Measurements from ENCODE around the gene ANKRD13D.
"Not testable (repeated sequence)": the region's sequence is repeated elsewhere in the genome, so short reads cannot be mapped to it uniquely, and the experiment has no call there.

Gene ANKRD13D

DNA sequence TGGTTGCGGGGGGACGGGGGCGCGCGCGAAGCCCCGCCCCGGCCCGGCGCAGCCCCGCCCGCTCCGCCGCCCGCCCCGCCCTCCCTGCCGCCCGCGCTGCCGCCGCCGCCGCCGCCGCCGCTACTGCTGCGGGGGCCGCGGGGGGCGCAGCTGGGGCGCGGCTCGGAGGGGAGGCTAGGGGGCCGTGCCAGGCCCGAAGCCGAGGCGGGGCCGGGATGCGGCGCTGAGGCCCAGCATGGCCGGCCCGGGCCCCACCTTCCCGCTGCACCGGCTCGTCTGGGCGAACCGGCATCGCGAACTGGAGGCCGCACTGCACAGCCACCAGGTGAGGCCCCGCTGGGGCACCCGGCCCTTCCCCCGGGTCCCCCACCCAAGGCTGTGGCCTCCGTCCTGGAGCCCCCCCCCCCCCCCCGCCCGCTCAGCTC lies at the start of gene ANKRD13D:
TSS of gene ANKRD13D (plus strand) at position 78 of the 425 bp plus-strand sequence. CDS start at position 236, 158 bp downstream.
- no peak for FAIRE-seq

DNA sequence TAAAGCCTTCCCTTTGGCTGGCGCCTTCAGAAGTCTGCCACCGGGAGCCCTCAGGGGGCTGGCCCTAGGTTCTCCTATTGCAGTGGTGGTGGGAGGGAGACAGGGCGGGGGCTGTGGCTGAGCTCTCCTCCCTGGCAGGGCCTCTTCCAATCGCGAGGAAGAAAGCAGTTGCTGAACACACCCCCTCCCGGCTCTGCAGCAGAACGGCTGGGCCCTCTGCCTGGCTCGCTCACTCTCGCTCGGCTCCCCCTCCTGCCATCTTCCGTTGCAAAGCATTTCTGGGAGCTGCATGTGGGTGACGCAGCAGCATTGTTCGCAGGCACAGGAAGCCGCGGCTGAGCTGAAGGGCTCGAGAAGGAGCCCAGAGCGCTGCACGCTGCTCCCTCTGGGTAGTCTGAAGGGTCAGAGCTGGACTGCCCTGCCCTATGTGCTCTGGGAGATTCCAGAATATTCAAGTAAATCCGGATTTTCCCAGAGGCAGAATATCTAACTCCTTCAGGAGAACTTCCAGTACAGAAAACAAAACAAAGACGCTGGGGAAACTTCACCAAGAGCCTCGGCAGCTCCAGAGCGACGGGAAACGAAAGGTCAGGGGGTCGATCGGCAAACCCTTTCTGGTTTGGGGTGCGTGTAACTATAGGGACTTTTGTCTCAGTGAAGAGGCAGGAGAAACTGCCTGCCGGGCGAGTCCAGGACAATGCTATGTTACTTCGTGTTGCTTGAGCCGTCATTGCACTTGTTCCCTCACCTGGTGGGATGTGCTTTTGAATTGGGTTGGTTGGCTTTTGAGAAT lies 49.1 kb upstream of the ANKRD13D start:
- peak; percentile 72 for FAIRE-seq

DNA sequence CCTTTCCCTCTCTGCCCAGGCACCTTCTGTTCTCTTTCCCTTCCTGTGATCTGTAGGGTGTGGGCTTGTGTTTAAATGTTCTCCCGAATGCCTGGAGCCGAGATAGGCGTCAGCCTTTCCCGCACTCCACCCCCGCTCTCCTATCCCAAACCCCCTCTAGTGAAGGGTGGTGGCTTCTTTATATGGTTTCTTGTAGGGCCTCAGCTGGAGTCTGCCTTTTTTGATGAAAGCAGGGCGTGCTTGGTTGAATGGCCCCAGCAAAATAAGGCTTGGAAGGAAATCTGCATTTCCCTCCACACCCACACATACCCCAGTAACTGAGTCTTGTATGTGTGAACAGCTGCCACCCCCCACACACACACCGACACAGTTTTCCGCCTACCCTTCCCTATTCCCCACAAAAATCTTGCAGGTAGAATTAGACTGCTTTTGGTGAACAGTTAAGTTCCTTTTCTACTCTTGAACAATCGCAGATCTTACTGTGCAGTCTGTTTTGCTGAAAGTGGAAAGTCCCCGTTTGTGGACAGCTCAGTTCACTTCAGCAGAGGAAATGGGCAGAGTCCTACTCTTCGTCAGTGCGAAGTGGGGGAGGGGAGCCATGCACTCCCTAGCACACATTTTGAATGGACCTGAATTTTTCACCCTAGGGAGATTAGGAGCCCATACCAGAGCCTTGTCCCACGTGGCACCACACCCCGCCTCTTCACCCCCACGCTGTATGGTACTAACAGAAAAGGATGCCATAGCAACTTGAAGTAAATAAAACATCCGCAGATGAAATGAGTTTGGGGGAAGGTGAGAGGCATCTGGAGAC lies 48.3 kb upstream of the ANKRD13D start:
- FAIRE-seq = no peak

DNA sequence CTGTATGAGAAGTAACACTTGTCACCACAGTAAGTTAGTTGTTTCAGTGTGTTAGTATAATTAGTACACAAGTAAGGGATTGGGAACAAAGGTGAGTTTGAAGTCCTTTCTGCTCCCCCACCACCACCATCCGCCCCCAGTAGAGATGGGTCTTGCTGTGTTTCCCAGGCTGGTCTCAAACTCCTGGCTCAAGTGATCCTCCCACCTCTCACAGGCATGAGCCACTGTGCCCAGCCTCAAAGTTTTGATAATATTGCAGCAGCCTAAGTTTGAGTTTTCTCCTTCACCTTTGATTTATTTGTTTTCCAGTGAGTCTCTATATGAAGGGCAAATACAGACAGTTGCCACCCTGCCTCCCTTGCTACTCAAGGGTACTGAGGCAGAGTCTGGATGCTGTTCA lies 46.6 kb upstream of the ANKRD13D start:
- FAIRE-seq = no peak

DNA sequence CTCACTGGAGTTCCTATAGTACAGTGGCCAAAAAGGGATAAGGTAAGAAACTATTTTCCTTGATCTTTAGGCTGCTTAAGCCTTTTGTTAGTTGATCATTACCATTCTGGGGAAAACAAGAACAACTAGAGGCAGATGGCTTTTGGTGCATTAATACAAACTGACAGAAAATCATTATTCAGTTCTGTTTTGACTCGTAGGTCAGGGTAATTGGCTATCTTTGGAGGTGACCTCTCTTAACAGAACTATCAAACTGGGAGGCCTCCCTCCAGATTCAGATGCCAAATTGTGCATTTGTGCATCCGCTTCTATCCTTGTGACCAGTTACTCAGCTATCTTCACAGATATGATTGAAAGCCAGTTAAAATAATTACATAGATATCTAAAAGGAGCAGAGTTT lies 46.1 kb upstream of the ANKRD13D start:
- FAIRE-seq = no peak

DNA sequence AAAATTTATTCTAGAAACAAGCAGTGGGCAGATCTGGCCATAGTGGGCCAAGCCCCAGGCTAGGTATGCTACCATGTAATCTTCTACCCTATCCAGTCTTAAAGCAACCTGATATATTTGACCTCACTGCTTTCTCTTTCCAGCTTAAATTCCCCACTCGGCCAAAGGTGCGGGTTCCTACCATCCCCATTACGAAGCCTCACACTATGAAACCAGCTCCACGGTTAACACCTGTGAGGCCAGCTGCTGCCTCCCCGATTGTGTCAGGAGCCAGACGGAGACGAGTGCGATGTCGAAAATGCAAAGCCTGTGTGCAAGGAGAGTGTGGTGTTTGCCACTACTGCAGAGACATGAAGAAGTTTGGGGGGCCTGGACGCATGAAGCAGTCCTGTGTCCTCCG lies 44.1 kb upstream of the ANKRD13D start:
- no peak for FAIRE-seq

DNA sequence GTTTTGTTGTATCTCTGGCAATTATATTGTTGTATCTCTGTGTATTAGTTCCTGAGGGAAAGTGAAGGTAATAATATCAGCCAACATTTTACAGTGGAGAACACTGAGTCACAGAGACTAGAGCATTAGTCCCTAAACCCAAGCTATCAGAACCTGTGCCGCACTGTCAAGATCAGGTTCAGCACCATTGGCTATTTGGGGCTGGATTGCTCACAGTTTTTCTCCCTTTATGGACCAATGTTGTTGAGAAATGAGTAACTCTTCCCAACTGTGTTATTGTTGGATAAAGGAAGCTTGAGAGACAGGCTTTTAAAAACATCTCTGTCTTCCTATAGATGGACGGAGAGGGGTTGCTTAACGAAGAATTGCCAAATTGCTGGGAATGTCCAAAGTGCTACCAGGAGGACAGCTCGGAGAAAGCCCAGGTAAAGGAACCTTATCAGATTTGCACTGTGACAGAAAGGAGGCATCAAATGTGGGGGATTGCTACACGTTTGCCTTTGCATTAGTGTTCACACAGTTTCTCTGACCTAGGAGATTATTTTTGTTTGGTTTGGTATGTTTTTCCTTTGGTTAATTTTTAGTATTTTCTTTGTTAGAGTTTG lies 41.1 kb upstream of the ANKRD13D start:
- no peak for FAIRE-seq

DNA sequence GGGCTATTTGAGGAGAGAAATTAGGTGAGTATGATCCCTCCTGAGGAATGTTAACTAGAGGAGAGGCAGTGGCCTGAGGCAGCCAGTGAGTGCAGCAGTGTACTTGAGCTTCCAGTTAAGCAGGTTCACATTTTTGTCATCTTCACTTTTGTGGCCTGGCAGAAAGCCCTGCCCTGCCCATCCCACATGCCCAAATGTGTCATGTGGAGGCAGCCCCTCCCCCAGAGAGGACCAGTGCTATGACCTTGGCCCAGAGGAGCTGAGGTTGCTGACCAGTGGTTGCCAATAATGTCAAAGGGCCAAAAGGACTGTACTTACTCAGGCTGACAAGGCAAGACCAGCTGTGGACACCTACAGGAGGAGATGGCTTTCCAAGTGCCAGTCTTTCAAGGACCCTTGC lies 40.5 kb upstream of the ANKRD13D start:
- no peak for FAIRE-seq

DNA sequence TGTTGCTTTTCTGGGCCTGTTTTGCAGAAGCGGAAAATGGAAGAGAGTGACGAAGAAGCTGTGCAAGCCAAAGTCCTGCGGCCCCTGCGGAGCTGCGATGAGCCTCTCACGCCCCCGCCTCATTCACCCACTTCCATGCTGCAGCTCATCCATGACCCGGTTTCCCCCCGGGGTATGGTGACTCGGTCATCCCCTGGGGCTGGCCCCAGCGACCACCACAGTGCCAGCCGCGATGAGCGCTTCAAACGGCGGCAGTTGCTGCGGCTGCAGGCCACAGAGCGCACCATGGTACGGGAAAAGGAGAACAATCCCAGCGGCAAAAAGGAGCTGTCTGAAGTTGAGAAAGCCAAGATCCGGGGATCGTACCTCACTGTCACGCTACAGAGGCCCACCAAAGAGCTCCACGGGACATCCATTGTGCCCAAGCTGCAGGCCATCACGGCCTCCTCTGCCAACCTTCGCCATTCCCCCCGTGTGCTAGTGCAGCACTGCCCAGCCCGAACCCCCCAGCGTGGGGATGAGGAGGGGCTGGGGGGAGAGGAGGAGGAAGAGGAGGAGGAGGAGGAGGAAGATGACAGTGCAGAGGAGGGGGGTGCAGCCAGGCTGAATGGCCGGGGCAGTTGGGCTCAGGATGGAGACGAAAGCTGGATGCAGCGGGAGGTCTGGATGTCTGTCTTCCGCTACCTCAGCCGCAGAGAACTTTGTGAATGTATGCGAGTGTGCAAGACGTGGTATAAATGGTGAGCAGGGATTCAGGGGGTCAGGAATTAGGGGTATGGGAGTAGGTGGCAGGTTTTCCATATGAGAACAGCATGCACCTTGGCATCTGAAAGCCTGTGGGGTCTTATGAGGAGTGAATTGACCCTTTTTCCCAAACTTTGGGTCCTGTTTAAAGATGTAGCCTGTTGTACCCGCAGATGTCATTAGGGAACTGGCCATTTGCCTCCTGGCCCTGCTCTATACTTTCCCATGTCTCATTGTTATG lies 38.8 kb upstream of the ANKRD13D start:
- FAIRE-seq = no peak

DNA sequence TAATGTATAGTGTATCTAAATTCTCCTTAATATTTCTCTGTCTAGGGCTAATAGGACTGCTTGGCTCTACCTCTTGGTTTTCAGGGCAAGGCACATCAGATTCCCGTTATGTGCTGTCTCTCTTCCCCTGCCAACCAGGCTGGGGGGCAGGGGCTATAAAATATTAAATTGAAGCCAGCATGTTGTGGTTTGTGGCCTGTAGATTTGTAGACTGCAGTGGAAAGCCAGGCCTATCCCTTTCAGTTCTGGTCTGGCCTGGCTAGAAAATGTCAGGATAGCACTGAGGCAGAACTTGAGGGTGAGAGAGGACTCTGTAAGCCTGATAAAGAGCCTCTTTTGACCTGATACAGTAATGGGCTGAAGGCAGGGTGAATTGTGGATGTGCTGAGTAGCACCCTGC lies 37.3 kb upstream of the ANKRD13D start:
- no peak for FAIRE-seq

DNA sequence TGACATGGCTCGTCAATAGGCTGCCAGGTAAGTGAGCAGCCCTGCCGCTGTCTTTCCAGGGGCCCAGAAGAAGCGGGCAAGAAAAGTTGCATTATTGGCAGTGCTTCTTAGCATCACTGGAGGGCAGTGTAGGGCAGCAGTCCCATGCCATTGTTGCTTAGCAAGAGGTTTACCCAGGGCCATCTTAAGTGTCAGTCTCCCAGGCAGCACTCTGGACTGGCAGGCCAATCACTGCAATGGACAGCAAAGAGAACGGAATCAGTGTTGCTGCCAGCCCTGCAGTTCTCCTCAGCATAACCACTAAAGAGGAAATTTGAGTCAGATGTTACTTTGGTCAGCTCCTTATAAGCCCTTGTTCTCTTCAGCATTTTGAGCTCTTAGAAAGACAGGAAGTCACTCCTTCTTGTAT lies 36.3 kb upstream of the ANKRD13D start:
- FAIRE-seq = no peak

DNA sequence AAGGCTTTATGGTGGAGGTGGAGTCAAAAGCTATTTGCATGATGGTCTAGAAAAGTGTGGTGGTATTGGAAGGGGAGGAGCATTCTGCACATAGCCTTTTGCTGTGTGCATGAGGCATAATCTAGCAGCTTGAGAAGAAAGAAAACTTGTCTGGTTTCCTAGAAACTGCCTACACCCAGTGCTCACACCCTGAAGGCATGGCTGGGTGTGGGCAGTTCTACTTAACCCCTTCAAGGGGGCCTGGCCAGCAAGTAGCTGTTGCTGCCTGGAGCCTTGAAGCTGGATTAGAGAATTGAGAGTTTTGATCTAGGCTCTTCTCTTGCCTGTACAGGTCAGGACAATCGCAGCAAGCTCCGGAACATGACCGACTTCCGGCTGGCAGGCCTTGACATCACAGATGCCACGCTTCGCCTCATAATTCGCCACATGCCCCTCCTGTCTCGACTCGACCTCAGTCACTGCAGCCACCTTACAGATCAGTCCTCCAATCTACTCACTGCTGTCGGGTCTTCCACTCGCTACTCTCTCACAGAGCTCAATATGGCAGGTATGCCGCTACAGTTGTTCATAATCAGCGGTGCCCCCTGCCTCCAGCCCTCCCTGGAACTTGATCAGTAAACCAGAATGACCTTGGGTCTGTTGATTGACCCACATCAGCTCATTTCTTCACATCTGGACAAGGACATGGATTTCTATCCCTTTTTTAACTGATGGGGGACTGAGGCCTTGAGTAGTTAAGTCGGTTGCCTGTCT lies 35.1 kb upstream of the ANKRD13D start:
- FAIRE-seq = no peak

DNA sequence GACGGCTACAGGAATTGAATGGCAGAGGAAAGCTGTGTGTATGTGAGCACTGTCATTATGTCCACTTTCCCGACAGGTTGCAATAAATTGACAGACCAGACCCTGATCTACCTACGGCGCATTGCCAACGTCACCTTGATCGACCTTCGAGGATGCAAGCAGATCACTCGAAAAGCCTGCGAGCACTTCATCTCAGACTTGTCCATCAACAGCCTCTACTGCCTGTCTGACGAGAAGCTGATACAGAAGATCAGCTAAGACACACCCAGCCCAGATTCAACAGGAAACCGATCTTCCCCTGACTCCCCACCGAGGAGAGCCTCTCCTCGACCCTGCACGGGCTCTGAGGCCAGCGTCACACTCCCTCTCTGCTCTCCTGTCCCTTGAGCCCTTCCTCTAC lies 34.3 kb upstream of the ANKRD13D start:
- no peak for FAIRE-seq

DNA sequence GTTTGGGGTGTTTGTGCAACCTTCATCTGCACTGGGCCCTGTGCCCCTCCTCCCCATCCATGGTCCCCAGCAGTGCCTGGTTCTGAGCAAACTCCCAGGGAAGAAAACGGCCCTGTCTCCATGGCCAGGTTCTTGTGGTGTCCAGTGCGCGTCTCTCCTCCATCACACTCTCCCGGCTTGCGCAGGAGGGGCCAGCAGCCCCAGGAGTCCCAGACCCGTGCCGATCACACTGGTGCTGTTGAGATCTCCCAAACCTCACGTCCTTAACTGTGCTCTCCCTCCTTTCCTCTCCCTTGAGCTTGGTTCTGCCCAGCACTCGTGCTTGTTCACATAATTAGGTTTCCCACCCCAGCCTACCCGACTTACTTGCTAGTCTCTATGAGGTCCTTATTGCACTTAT lies 33.8 kb upstream of the ANKRD13D start:
- no peak for FAIRE-seq

DNA sequence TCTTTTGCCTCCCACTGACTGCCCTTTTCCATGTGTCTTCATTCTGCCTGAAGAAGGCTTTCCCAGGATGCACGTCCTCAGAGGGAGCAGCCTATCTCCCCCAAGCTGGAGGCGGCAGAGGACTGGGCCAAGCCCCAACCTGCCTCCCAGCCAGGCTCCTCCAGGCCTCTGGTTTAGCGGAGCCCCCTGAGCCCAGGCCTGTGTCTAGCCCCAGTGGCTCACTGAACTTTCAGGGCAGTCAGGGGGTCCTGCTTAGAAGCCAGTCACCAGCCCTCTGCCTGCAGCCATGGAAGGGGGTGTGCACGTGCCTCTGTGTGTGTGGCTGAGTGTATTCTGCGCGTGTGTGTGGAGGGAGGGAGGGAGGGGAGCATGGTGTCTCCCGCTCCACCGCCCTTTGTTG lies 33.2 kb upstream of the ANKRD13D start:
- FAIRE-seq = no peak

DNA sequence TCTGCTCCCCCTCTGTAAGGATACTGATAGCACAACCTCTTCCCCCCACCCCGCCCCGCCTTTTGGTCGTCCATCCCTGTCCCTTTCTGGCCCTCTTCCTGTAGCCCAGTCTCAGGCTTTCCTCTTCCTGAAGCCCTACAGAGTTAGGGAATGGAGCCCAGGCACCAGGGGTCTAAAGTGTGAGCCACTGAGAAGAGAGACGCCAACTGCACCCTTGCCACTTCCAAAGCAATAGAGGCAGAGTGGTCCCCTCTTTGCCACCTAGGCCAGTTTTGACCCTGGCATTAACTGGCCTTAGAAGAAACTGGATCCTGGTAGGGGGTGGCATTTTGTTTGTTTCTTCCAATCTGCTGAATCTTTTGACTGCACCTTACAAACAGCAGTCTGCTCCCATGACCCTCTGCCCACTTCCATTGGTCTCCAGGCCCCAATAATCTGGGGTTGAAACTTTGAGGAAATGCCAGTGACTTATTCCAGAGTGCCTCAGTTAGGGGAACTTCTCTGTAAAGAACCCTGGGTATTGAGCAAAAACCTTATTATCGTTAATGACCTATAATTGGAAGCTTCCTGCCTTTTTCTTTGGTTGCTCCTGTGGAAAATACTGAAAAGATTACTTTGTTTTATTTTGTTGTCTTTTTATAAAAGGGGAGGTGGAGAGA lies 32.5 kb upstream of the ANKRD13D start:
- no peak for FAIRE-seq

DNA sequence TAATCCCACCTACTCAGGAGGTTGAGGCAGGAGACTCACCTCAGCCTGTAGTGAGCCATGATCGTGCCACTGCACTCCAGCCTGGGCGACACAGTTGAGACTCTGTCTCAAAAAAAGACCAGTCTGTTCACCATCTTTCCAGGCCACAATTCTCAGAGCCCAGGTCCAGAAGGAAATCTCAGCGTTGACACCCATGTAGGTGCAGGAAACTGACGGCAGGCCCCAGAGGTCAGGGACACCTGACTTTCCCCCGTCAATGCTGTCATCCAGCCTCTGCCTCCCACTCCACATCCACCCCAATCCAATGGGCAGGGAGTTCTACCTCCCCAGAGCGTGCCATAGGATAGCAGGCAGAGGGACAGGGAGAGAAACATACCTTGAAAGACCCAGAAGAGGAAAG lies 28.7 kb upstream of the ANKRD13D start:
- FAIRE-seq = no peak

DNA sequence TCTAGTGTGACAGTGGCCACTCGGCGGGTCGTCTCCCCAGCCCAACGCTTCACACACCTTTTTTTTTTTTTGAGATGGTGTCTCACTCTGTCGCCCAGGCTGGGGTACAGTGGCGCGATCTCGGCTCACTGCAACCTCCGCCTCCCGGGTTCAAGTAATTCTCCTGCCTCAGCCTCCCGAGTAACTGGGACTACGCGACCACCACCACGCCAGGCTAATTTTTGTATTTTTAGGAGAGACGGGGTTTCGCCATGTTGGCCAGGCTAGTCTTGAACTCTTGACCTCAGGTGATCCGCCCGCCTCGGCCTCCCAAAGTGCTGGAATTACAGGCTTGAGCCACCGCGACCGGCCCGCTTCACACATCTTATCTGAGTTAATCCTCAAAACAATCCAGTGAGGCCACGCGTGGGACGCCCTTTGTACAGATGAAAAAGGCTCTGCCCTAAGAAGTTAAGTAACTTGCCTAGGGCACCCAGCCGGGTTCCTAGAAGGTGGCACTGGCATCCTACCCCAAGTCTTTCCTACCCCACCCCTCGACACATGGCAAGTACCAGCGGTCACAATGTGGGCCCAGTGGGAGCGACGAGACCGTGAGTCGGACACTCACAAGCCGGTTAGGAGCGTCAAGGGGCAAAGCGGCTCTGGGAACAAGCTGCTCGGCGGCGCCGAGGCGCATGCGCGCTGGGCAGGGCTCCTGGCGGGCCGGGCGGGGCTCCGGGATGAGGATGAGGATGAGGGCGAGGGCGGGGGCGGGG lies 28.0 kb upstream of the ANKRD13D start:
- FAIRE-seq = not testable (repeated sequence)

DNA sequence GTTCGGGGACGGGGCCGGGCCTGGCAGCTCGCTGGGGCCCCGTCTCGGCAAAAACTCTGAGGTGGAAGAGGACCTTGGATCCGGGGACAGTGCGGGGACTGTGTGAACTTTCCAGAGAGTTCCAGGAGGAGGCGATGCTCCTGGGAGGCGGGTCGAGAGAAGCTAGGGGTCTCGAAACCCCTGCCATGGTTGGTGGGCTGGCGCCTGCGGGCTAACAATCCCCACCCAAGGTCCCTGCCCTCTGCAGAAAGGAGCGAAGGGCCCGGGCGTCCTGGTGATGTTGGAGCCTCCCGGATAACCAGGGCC lies 27.5 kb upstream of the ANKRD13D start:
- no peak for FAIRE-seq

DNA sequence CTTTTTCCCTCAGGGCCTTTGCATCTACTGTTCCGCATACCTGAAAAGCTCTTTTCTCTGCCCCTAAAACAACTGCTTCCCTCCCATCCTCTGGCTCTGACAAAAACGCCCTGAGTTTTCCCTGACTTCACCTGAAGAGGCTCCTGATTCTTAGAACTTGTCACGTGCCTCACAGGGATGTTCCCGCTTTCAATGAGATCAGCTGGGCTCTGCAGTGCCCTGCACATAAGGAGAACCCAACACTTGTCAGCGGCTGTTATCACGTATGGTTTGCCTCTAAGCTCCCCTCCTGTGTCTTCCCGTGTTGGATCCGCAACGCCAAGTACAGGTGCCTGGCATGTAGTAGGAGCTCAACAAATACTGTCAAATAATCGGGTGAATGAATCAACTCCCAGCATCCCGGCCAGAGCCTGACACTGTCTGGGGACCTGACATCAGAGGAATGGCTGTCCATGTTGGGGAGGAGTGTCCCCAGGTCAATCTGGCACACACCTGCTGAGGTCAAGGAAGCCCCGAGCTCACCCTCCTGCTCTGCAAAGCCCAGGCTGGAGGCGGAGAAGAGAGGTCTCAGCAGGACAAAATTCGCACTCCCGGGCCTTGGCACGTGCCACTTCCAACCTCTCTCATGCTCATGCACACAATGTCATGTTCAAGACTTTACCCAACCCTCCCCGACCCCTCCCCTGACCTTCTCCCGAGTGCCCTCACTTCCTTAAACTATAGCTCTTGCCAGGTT lies 27.0 kb upstream of the ANKRD13D start:
- no peak for FAIRE-seq

Measured in endometrium (tissue), 2 donors.